EL (cell line): ENCODE results near the gene KANK4.
A peak's percentile ranks its signal among the peaks of the same experiment; 100 is the strongest.

Experiments
- DNase-seq: peaks from one replicate; pipeline ENCODE4 v3.0.0-alpha.2; 2016

The KANK4 gene

GRCh38 chr1:62194651-62195544, 124.3 kb downstream of the KANK4 start, which contains the start of gene L1TD1:
L1TD1 (plus strand) TSS chr1:62194849; CDS start chr1:62206629, 11,780 bp downstream.
- DNase-seq, result peak; percentile 52

- DNase-seq, result no peak
Measured at GRCh38 chr1:62188111-62188510, 131.1 kb downstream of the KANK4 start.

GRCh38 chr1:62187548-62187947, 131.7 kb downstream of the KANK4 start:
- no peak for DNase-seq
